Measurements from ENCODE around the gene ZNF593OS.

DNA sequence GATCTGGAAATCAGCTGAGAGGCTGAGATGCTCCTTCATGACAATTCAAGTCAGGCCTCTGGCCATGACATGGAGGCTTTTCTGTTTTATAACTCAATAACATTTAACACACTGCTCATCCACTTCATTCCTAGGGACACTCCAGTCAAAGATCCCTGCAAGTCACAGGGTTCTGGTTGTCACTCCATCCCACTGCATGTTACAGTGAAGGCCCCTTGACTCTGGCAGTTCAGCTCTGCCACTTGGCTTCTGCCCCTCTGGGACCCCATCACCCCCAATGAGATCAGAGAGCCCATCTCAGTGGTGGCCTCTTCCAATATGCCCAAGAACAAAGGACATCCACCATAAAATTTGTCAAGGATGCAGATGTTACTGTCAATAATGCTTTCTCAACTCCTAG lies 22.7 kb downstream of the ZNF593OS start:
- TF ChIP-seq, protein P1, sequence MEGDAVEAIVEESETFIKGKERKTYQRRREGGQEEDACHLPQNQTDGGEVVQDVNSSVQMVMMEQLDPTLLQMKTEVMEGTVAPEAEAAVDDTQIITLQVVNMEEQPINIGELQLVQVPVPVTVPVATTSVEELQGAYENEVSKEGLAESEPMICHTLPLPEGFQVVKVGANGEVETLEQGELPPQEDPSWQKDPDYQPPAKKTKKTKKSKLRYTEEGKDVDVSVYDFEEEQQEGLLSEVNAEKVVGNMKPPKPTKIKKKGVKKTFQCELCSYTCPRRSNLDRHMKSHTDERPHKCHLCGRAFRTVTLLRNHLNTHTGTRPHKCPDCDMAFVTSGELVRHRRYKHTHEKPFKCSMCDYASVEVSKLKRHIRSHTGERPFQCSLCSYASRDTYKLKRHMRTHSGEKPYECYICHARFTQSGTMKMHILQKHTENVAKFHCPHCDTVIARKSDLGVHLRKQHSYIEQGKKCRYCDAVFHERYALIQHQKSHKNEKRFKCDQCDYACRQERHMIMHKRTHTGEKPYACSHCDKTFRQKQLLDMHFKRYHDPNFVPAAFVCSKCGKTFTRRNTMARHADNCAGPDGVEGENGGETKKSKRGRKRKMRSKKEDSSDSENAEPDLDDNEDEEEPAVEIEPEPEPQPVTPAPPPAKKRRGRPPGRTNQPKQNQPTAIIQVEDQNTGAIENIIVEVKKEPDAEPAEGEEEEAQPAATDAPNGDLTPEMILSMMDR (conservative IDR thresholded peaks at IDR 0.05 in 1 of 2, IDR thresholded peaks at IDR 0.05 in 1 of 2; ENCODE audit: extremely low read depth in 1 of 2, insufficient read depth in 1 of 2, low read depth in 1 of 2, low read length in 2 of 2) = no peak
- no peak for TF ChIP-seq EZH2 (IDR thresholded peaks at IDR 0.05; ENCODE audit: borderline replicate concordance, low read length)
